Motor neuron (in vitro differentiated cells): ENCODE data around the gene PDCL2. TPM values are rescaled to one million over a fixed set of nuclear protein-coding genes. Genes with fewer than 3 reads are reported as not detected.
A peak's percentile ranks its signal among the peaks of the same experiment; 100 is the strongest.

ENCODE experiments used
- ATAC-seq, 8 experiments: fragments of 200-7000 bp; cut with Tn5 transposase; replicated peaks in 6 of 8; 2 replicates each; pipeline ENCODE4 v1.8.0; 2021; ENCODE audit warnings: mild to moderate bottlenecking in 8 of 8, moderate library complexity in 8 of 8
- H3K27ac ChIP-seq, 2 donors: fragments of 250-450 bp; sonication (Bioruptor Pico); 2 replicates each; pipeline ENCODE4 v1.9.0; 2021; ENCODE audit warnings: antibody characterized with exemption in 2 of 2, mild to moderate bottlenecking in 2 of 2, moderate library complexity in 1 of 2
- H3K4me1 ChIP-seq, 2 donors: fragments of 250-450 bp; sonication (Bioruptor Pico); replicated peaks in 1 of 2; 2 replicates each; pipeline ENCODE4 v1.6.1; 2021; ENCODE audit warnings: antibody characterized with exemption in 2 of 2, mild to moderate bottlenecking in 2 of 2, moderate library complexity in 1 of 2
- H3K4me3 ChIP-seq, 5 donors: fragments of 250-450 bp; sonication (Bioruptor Pico); 2 replicates each; pipeline ENCODE4 v1.9.0; 2021; ENCODE audit warnings: antibody characterized with exemption in 5 of 5, mild to moderate bottlenecking in 5 of 5, moderate library complexity in 4 of 5
- WGBS, 10 experiments: fragments of 450-650 bp; shearing (Covaris generic); methylation state at CpG; one replicate each; pipeline ENCODE4 v1.0.0; 2022; 5-methylcytosine and 5-hydroxymethylcytosine counted together
- in situ Hi-C, 9 experiments: fragments of 400-800 bp; cut with MboI; loops; one replicate each; pipeline ENCODE4 v1.15.0; 2021; ENCODE audit warnings: low sequenced_read_pairs in 9 of 9, low pct_unique_long_range_greater_than_20kb in 2 of 9; ENCODE audit not compliant: unreplicated experiment in 9 of 9
- total RNA-seq, 8 experiments: library from RNA; unstranded; fragments of 300-600 nt; gene quantifications; 2 replicates each; pipeline versions ENCODE4 v1.2.3 to v1.2.4, GENCODE V29; 2022

Gene PDCL2
- total RNA-seq, 8 experiments from 2014 or later: 0.38 to 0.49 TPM; not detected in 6

DNA sequence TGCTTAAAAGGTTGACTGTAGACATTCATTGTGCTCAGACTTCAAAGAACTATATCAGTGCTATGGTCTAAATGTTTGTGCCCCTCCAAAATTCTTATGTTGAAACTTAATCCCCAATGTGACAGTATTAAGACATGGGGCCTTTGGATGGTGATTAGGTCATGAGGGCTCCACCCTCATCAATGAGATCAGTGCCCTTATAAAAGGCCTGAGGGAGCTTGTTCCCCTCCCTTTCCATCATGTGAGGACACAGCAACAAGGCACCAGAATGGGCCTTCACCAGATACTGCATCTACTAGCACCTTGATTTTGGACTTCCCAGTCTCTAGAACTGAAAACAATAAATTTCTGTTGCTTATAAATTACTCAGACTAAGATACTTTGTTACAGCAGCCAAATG is 73.6 kb downstream of the PDCL2 start:
- H3K4me3 ChIP-seq: no peak overlapping the region
- in situ Hi-C loops: no loop called here
- no peaks in the 10 kb centered on the region for H3K4me1 ChIP-seq
- peak in 2 of 8 experiments; percentile 63 to 67 for ATAC-seq
- H3K27ac ChIP-seq: no peak overlapping the region

DNA sequence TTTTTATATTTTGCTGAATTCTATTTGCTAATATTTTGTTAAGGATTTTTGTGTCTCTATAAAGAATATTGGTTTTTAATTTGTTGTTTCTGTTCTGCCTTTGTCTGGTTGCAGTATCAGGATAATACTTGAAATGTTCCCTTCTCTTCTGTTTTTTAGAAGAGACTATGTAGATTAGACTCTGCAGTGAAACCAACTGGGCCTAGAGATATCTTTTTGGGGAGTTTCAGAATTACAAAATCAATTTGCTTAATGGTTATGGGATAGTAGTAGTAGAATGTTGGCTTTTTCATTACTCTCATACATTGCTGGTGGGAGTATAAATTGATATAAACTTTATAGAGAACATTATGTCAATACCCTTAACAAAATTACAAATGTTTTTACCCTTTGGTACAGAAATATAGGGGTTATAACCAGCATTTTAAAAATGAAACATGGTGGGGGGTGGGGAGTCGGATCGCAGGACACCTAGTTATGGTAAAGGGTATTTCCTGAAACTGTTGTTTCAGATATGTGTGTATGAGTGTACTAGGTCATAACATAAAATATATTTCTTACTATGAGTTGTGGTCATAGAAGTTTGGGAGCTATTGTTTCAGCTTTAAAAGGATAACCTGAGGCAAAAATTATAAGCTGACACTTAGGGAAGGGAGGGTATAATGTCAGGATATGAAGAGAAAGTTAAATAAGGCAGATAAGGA is 74.4 kb downstream of the PDCL2 start:
- Histone ChIP-seq H3K4me1 (no peaks in the 10 kb centered on the region), H3K27ac (no peak overlapping the region), H3K4me3 (no peak overlapping the region)
- ATAC-seq: no peak
- WGBS, 10 experiments: 80 to 100% (median 100%) methylated on average over 1 to 2 of the region's 2 CpGs; no CpG with 5 or more reads in 4 of the 10 experiments
- in situ Hi-C loops: no loop called here

- in situ Hi-C loops: no loop called here
- no peak for ATAC-seq
- no peaks in the 10 kb centered on the region for H3K4me1 ChIP-seq
- H3K4me3 ChIP-seq: no peak overlapping the region
- WGBS, 10 experiments: 80 to 100% (median 100%) methylated on average over 1 of the region's 1 CpG; no CpG with 5 or more reads in 2 of the 10 experiments
- H3K27ac ChIP-seq: no peak overlapping the region
These were observed 79.0 kb downstream of the PDCL2 start for GRCh38 chr4:55512922-55513571.

DNA sequence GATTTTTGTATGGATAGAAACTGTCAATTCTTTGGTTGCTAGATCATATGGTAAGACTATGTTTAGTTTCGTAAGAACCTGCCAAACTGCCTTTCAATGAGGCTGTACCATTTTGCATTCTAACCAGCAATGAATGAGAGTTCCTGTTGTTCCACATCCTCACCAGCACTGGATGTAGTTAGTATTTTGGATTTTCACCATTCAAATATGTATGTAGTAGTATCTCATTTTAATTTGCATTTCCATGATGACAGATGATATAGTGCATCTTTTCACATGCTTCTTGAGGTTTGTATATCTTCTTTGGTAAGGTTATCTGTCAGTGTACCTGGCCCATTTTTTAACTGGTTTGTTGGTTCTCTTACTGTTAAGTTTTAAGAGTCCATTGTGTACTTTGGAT is 80.0 kb downstream of the PDCL2 start:
- H3K27ac ChIP-seq: no peak overlapping the region
- ATAC-seq: no peak
- no peaks in the 10 kb centered on the region for H3K4me1 ChIP-seq
- no peak overlapping the region for H3K4me3 ChIP-seq
- in situ Hi-C loops: no loop called here
- 80 to 100% (median 100%) methylated on average over 1 of the region's 1 CpG; no CpG with 5 or more reads in 2 of the 10 experiments for WGBS, 10 experiments

DNA sequence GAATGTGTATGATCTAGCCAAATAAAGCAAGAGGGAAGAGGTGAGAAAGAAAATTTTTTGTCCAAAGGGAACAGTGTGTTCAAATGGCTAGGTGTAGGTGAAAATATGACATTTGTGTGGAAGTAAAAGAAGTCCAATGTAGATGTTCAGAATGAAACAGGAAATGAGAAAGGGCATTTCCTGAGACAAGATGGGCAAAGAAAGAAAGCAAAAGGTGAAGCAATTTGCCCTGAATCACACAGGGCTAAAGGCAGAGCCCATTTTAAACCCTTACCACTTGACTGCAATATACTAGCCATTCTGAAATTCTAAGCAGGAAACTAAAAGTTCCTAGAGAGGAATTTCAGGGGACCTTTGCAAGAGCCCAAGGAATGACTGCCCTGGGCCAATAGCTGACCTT is 81.4 kb downstream of the PDCL2 start:
- no peak for ATAC-seq
- H3K27ac ChIP-seq: no peak overlapping the region
- H3K4me1 ChIP-seq: no peaks in the 10 kb centered on the region
- no peak overlapping the region for H3K4me3 ChIP-seq
- in situ Hi-C loops: no loop called here

- Histone ChIP-seq H3K4me3 (no peak overlapping the region), H3K27ac (no peak overlapping the region), H3K4me1 (no peaks in the 10 kb centered on the region)
- 15 to 100% (median 60%) methylated on average over 1 to 3 of the region's 3 CpGs; no CpG with 5 or more reads in 2 of the 10 experiments for WGBS, 10 experiments
- peak in 2 of 8 experiments; percentile 41 to 80 for ATAC-seq
- in situ Hi-C loops: no loop called here
These were observed 82.8 kb downstream of the PDCL2 start for GRCh38 chr4:55509266-55509665.

GRCh38 chr4:55507612-55508011 is 84.4 kb downstream of the PDCL2 start:
- in situ Hi-C loops: no loop called here
- 83 to 100% (median 86%) methylated on average over 1 of the region's 1 CpG; no CpG with 5 or more reads in 5 of the 10 experiments for WGBS, 10 experiments

More at GRCh38 chr4:55507612-55508011, 84.4 kb downstream of the PDCL2 start:
- no peak overlapping the region for H3K27ac ChIP-seq
- H3K4me1 ChIP-seq: no peaks in the 10 kb centered on the region
- no peak overlapping the region for H3K4me3 ChIP-seq
- ATAC-seq: no peak

Other genes starting within 250 kb of the PDCL2 start
- 10 to 100 TPM in 2 of 8 experiments, 1 to 10 TPM in 6; 5.7 to 19.9 (median 9.0) TPM for gene SRD5A3, start 246.0 kb downstream of the PDCL2 start, total RNA-seq
- 100 to 1,000 TPM in 1 of 8 experiments, 10 to 100 TPM in 7; 25.9 to 102 (median 45.9) TPM for gene TMEM165, start 196.3 kb downstream of the PDCL2 start, total RNA-seq
- gene CLOCK, start 45.3 kb downstream of the PDCL2 start, total RNA-seq: 10 to 100 TPM; 12.0 to 37.7 (median 17.5) TPM
- 10 to 100 TPM in 7 of 8 experiments, 1 to 10 TPM in 1; 1.9 to 89.3 (median 55.8) TPM for gene NMU, start 44.1 kb upstream of the PDCL2 start, total RNA-seq
- 1 to 10 TPM in 1 of 8 experiments, under 1 TPM in 1, not detected in 6; 0.66 to 1.9 TPM for gene EXOC1L, start 227.5 kb upstream of the PDCL2 start, total RNA-seq